ENCODE results near the gene FTO.

The FTO gene

GRCh38 chr16:54051821-54052220 is 347.9 kb downstream of the FTO start:
- no peaks in the 10 kb centered on the region for H3K9me2 ChIP-seq (replicated peaks; ENCODE audit: insufficient read depth, low read length)
- no peaks in the 10 kb centered on the region for H3K36me3 ChIP-seq (ENCODE audit: low read length)
- no peaks in the 10 kb centered on the region for H4K20me1 ChIP-seq (ENCODE audit: low read depth, low read length)
- no peak overlapping the region for H2AFZ ChIP-seq (ENCODE audit: low read depth, low read length, severe bottlenecking)
- no peak for TF ChIP-seq EZH2phosphoT487 (conservative IDR thresholded peaks at IDR 0.05; ENCODE audit: low read length)
- TF ChIP-seq, protein P1, sequence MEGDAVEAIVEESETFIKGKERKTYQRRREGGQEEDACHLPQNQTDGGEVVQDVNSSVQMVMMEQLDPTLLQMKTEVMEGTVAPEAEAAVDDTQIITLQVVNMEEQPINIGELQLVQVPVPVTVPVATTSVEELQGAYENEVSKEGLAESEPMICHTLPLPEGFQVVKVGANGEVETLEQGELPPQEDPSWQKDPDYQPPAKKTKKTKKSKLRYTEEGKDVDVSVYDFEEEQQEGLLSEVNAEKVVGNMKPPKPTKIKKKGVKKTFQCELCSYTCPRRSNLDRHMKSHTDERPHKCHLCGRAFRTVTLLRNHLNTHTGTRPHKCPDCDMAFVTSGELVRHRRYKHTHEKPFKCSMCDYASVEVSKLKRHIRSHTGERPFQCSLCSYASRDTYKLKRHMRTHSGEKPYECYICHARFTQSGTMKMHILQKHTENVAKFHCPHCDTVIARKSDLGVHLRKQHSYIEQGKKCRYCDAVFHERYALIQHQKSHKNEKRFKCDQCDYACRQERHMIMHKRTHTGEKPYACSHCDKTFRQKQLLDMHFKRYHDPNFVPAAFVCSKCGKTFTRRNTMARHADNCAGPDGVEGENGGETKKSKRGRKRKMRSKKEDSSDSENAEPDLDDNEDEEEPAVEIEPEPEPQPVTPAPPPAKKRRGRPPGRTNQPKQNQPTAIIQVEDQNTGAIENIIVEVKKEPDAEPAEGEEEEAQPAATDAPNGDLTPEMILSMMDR (IDR thresholded peaks at IDR 0.05; ENCODE audit: insufficient read depth, low read length, poor library complexity, severe bottlenecking): no peak
- H3K4me2 ChIP-seq (ENCODE audit: low read depth, low read length, poor library complexity, severe bottlenecking): no peak overlapping the region
- no peak overlapping the region for H3K4me3 ChIP-seq (ENCODE audit: insufficient read depth, low read length, poor library complexity, severe bottlenecking)
- no peaks in the 10 kb centered on the region for H3K9me3 ChIP-seq (ENCODE audit: insufficient read depth, low read length)
- no peaks in the 10 kb centered on the region for H3K79me2 ChIP-seq (ENCODE audit: insufficient read depth, low read length)
- H3K9ac ChIP-seq (ENCODE audit: low read length): no peak overlapping the region
- H3K27me3 ChIP-seq (ENCODE audit: low read length): no peaks in the 10 kb centered on the region
- no peaks in the 10 kb centered on the region for H3F3A ChIP-seq (ENCODE audit: insufficient read depth)
- H3K27ac ChIP-seq (ENCODE audit: low read depth, low read length): no peak overlapping the region

DNA sequence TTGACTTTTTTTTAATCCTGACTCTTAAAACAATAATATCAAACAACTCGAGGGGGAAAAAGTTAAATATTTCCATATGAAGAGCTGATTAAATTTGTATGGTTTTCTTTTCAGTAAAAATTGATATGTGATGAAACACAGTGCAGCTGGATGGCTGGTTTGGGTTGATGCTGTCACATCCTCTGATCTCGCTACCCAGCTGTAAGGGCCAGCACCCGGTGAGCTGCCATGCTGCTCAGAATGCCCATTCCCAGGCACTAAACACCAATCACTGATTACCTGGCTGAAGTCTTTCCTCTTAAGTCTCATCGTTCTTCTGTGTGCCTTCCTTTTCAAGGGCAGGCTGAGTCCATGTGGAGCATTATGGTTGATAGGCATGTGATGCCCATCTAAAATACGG is 348.3 kb downstream of the FTO start:
- Histone ChIP-seq H4K20me1 (ENCODE audit: low read depth, low read length) (no peaks in the 10 kb centered on the region), H3K79me2 (ENCODE audit: insufficient read depth, low read length) (no peaks in the 10 kb centered on the region), H3K9ac (ENCODE audit: low read length) (no peak overlapping the region), H2AFZ (ENCODE audit: low read depth, low read length, severe bottlenecking) (no peak overlapping the region), H3K4me2 (ENCODE audit: low read depth, low read length, poor library complexity, severe bottlenecking) (no peak overlapping the region), H3F3A (ENCODE audit: insufficient read depth) (no peaks in the 10 kb centered on the region), H3K4me3 (ENCODE audit: insufficient read depth, low read length, poor library complexity, severe bottlenecking) (no peak overlapping the region), H3K27me3 (ENCODE audit: low read length) (no peaks in the 10 kb centered on the region), H3K9me2 (replicated peaks; ENCODE audit: insufficient read depth, low read length) (no peaks in the 10 kb centered on the region), H3K36me3 (ENCODE audit: low read length) (no peaks in the 10 kb centered on the region), H3K9me3 (ENCODE audit: insufficient read depth, low read length) (no peaks in the 10 kb centered on the region), H3K27ac (ENCODE audit: low read depth, low read length) (no peak overlapping the region)
- TF ChIP-seq, protein P1 (IDR thresholded peaks at IDR 0.05; ENCODE audit: insufficient read depth, low read length, poor library complexity, severe bottlenecking): no peak
- TF ChIP-seq EZH2phosphoT487 (conservative IDR thresholded peaks at IDR 0.05; ENCODE audit: low read length): no peak

- Histone ChIP-seq H3F3A (ENCODE audit: insufficient read depth) (no peaks in the 10 kb centered on the region), H3K36me3 (ENCODE audit: low read length) (no peaks in the 10 kb centered on the region), H3K4me2 (ENCODE audit: low read depth, low read length, poor library complexity, severe bottlenecking) (no peak overlapping the region), H2AFZ (ENCODE audit: low read depth, low read length, severe bottlenecking) (no peak overlapping the region), H3K79me2 (ENCODE audit: insufficient read depth, low read length) (no peaks in the 10 kb centered on the region), H3K27ac (ENCODE audit: low read depth, low read length) (no peak overlapping the region), H3K9me2 (replicated peaks; ENCODE audit: insufficient read depth, low read length) (no peaks in the 10 kb centered on the region), H3K27me3 (ENCODE audit: low read length) (no peaks in the 10 kb centered on the region), H3K9me3 (ENCODE audit: insufficient read depth, low read length) (no peaks in the 10 kb centered on the region), H3K9ac (ENCODE audit: low read length) (no peak overlapping the region), H4K20me1 (ENCODE audit: low read depth, low read length) (no peaks in the 10 kb centered on the region), H3K4me3 (ENCODE audit: insufficient read depth, low read length, poor library complexity, severe bottlenecking) (no peak overlapping the region)
- TF ChIP-seq, protein P1 (IDR thresholded peaks at IDR 0.05; ENCODE audit: insufficient read depth, low read length, poor library complexity, severe bottlenecking): no peak
- TF ChIP-seq EZH2phosphoT487 (conservative IDR thresholded peaks at IDR 0.05; ENCODE audit: low read length): no peak
Measured at GRCh38 chr16:54053891-54054820, 350.2 kb downstream of the FTO start.
